Upper lobe of left lung (tissue), 4 donors: ENCODE data around the gene KDM4F.
"Not testable (repeated sequence)": the region's sequence is repeated elsewhere in the genome, so short reads cannot be mapped to it uniquely, and the experiment has no call there.

ENCODE experiments used
- POLR2A ChIP-seq, 4 donors: fragments of 450-650 bp; IDR thresholded peaks; one replicate each; pipeline ENCODE4 v1.5.1; 2016 to 2017; ENCODE audit warnings: antibody characterized with exemption in 4 of 4, mild to moderate bottlenecking in 2 of 4
- POLR2AphosphoS5 ChIP-seq, 2 donors: sonication (generic); formaldehyde crosslinking; IDR thresholded peaks; one replicate each; pipeline ENCODE4 v1.5.1; 2017; ENCODE audit warnings: antibody characterized with exemption in 2 of 2

DNA sequence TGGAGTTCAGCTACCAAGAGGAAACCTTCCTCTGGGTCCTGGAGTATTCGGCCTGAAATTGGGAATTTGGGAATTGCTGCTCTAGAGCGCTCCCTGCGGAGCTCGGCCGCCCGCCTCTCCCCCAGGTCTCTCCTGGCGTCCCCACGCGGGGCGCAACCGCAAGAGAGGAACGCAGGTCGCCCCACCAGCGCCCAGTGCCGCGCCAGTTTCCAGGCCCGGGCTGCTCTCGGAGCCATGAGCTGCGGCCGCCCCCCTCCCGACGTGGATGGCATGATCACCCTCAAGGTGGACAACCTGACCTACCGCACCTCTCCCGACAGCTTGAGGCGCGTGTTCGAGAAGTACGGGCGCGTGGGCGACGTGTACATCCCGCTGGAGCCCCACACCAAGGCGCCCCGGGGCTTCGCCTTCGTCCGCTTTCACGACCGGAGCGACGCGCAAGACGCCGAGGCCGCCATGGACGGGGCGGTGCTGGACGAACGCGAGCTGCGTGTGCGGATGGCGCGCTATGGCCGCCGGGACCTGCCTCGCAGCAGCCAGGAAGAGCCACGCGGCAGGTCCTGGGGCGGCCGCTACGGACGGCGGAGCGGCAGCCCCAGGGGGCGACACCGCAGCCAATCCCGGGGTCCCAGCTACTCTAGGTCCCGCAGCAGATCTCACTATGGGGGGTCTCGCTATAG is 11.7 kb upstream of the KDM4F start:
- not testable (repeated sequence) for TF ChIP-seq POLR2AphosphoS5, POLR2A (IDR thresholded peaks at IDR 0.05)
